B cell (primary cell): ENCODE data around the gene KRTAP5-1. TPM values are rescaled to one million over a fixed set of nuclear protein-coding genes. Genes with fewer than 3 reads are reported as not detected.

Experiments
- ATAC-seq: fragments of 200-7000 bp; cut with Tn5 transposase; one replicate; pipeline ENCODE4 v1.10.0; 2021; ENCODE audit warnings: low read depth, mild to moderate bottlenecking, moderate number of reproducible peaks, moderate library complexity
- CTCF ChIA-PET: fragments of 350-600 bp; sonication (Branson Sonifier 250); formaldehyde crosslinking; loops from one replicate; lab custom pipeline; 2021; ENCODE audit warnings: antibody characterized with exemption, inconsistent platforms; lab: Charles Lee
- POLR2A ChIA-PET: fragments of 350-600 bp; sonication (Branson Sonifier 250); formaldehyde crosslinking; loops from one replicate; lab custom pipeline; 2021; ENCODE audit warnings: antibody characterized with exemption; lab: Charles Lee
- DNase-seq: peaks from one replicate; pipeline ENCODE4 v3.0.0; 2013
- H2AFZ ChIP-seq: 2 replicates; pipeline ENCODE4 v1.6.1; 2012; ENCODE audit warnings: mild to moderate bottlenecking, low read depth, low read length; ENCODE audit not compliant: insufficient read depth, poor library complexity, severe bottlenecking
- H3K27ac ChIP-seq, 2 donors: 1 replicate in 1 of 2; 2 replicates in 1 of 2; pipeline ENCODE4 v1.5.1; 2012 to 2013; ENCODE audit warnings: low read length in 2 of 2, mild to moderate bottlenecking in 2 of 2, moderate library complexity in 1 of 2
- H3K27me3 ChIP-seq, 4 experiments: fragments of 200-600 bp in 1 of 4; sonication (generic) in 1 of 4; replicated peaks in 1 of 4; 1 replicate in 2 of 4; 2 replicates in 2 of 4; pipeline versions ENCODE4 v1.6.1 to v1.7.0; 2013 to 2016; ENCODE audit warnings: low read length in 3 of 4, mild to moderate bottlenecking in 2 of 4, mixed read lengths in 1 of 4, moderate library complexity in 1 of 4; ENCODE audit not compliant: insufficient read depth in 4 of 4, control insufficient read depth in 3 of 4; ENCODE audit errors: control extremely low read depth in 1 of 4
- H3K36me3 ChIP-seq, 2 experiments: replicated peaks in 1 of 2; 1 replicate in 1 of 2; 2 replicates in 1 of 2; pipeline versions ENCODE4 v1.6.1 to v1.7.1; 2013; ENCODE audit warnings: low read length in 1 of 2; ENCODE audit not compliant: insufficient read depth in 2 of 2, control insufficient read depth in 1 of 2; ENCODE audit errors: control extremely low read depth in 1 of 2, extremely low read depth in 1 of 2
- H3K4me1 ChIP-seq, 2 donors: fragments of 200-600 bp in 1 of 2; sonication (generic) in 1 of 2; 1 replicate in 1 of 2; 2 replicates in 1 of 2; pipeline versions ENCODE4 v1.5.1 to v1.6.1; 2013 to 2017; ENCODE audit warnings: low read length in 2 of 2; ENCODE audit not compliant: control insufficient read depth in 2 of 2, insufficient read depth in 2 of 2
- H3K4me2 ChIP-seq: replicated peaks from 2 replicates; pipeline ENCODE3; 2012; ENCODE audit warnings: mild to moderate bottlenecking, low read depth, low read length; ENCODE audit not compliant: poor library complexity, severe bottlenecking
- H3K4me3 ChIP-seq, 5 experiments: fragments of 200-600 bp in 1 of 5; sonication (generic) in 1 of 5; 1 replicate in 3 of 5; 2 replicates in 2 of 5; pipeline versions ENCODE4 v1.5.1 to v1.7.0; 2011 to 2016; ENCODE audit warnings: low read length in 4 of 5, mild to moderate bottlenecking in 4 of 5, low read depth in 2 of 5, control low read depth in 1 of 5, moderate library complexity in 1 of 5; ENCODE audit not compliant: insufficient read depth in 1 of 5; ENCODE audit errors: control extremely low read depth in 1 of 5, extremely low read depth in 1 of 5
- H3K79me2 ChIP-seq: fragments of 200-600 bp; sonication (generic); one replicate; pipeline ENCODE4 v1.6.0; 2016; ENCODE audit warnings: low read length; ENCODE audit not compliant: control insufficient read depth, insufficient read depth
- H3K9ac ChIP-seq: fragments of 200-600 bp; sonication (generic); 2 replicates; pipeline ENCODE4 v1.6.1; 2017; ENCODE audit warnings: mild to moderate bottlenecking, low read length, moderate library complexity
- H3K9me3 ChIP-seq, 3 donors: one replicate each; pipeline versions ENCODE4 v1.6.1 to v1.7.1; 2013; ENCODE audit warnings: low read length in 2 of 3; ENCODE audit not compliant: control insufficient read depth in 2 of 3, insufficient read depth in 1 of 3; ENCODE audit errors: control extremely low read depth in 1 of 3
- H4K20me1 ChIP-seq: 2 replicates; pipeline ENCODE4 v1.6.0; 2012; ENCODE audit warnings: mild to moderate bottlenecking, low read length; ENCODE audit not compliant: insufficient read depth, control insufficient read depth, poor library complexity, severe bottlenecking
- H3K27ac Mint-ChIP-seq: one replicate; pipeline ENCODE4 v1.8.0; 2021; ENCODE audit warnings: mixed read lengths
- H3K27me3 Mint-ChIP-seq: one replicate; pipeline ENCODE4 v1.8.0; 2021; ENCODE audit warnings: mixed read lengths
- H3K4me1 Mint-ChIP-seq: one replicate; pipeline ENCODE4 v1.8.0; 2021; ENCODE audit warnings: mixed read lengths
- H3K4me3 Mint-ChIP-seq: one replicate; pipeline ENCODE4 v1.8.0; 2021; ENCODE audit warnings: mixed read lengths
- H3K9me3 Mint-ChIP-seq: one replicate; pipeline ENCODE4 v1.8.0; 2022; ENCODE audit warnings: mixed read lengths; ENCODE audit not compliant: insufficient read depth
- EZH2 ChIP-seq: IDR thresholded peaks from 2 replicates; pipeline ENCODE4 v1.6.1; 2012; ENCODE audit warnings: borderline replicate concordance, low read depth, mild to moderate bottlenecking, moderate library complexity, low read length; ENCODE audit not compliant: insufficient read depth, poor library complexity, severe bottlenecking
- WGBS: methylation state at CpG from one replicate; pipeline ENCODE4 v1.1.5; 2013; ENCODE audit warnings: missing lambda C conversion rate; ENCODE audit not compliant: insufficient coverage; 5-methylcytosine and 5-hydroxymethylcytosine counted together
- intact Hi-C: fragments of 100-400 bp; cut with micrococcal nuclease; formaldehyde crosslinking; loops from one replicate; pipeline ENCODE4 v1.10.0; 2022
- polyA plus RNA-seq: library from polyadenylated mRNA; depleted of rRNA; stranded (reverse); fragments of >200 nt; gene quantifications from 2 replicates; pipeline ENCODE4 v1.2.3, GENCODE V29; 2012
- total RNA-seq, 2 donors: library from RNA; stranded (reverse); fragments of 120-200 nt in 1 of 2; gene quantifications; 1 replicate in 1 of 2; 2 replicates in 1 of 2; pipeline versions ENCODE4 v1.2.3 to v1.2.4, GENCODE V29; 2013 to 2022
- TF ChIP-seq, protein P1 (sequence below): fragments of 200-600 bp; IDR thresholded peaks from one replicate; pipeline ENCODE4 v1.8.0; 2022; ENCODE audit warnings: antibody characterized with exemption, mild to moderate bottlenecking

Gene KRTAP5-1
- total and polyA plus RNA-seq, 2 donors (not counting 1 experiment from before 2014, with no cell fraction given) = not detected

DNA sequence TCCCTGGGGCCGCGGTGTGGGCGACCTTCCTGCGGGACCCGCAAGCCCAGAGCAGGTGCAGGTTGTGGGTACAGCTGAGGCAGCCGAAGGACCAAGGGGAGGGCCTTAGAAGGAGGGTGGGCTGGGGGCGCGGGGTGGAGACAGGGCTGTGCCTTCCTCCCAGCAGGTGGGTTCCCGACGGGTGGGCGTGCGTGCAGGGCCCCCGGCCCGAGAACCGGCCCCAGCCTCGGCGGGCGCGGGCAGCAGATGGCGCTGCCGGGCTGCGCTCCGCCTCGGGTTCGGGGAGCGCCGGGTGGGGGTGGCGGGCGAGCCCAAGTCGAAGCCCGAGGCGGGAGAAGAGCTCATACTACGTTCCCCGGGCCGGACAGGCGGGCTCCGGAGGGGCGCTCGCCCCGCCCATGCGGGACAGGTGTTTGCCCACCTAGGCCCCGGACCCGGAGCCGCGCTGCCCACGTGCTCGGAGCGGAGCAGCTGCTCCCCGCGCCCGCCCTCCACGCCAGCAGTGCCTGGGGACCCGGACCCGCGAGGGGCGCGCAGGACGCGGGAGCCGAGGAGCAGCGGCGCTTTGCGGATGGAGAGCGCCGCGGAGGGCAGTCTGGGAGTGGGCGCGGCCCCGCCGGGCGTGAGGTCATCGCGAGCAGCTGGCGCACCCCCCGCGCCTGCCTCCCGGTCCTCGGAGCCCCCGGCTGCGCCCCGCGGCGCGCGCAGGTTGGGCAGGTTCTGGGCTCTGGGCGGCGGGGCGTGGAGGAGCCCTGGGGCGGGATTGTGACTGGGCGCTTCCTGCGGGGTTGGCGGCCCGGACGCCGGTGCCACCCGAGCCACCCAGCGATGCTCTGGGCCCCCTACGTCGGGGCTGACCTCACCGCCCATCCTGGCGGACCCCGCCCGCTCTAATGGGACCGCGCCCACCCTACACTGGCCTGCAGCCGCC lies 38.3 kb downstream of the KRTAP5-1 start:
- no peak overlapping the region for H3K27ac Mint-ChIP-seq
- Histone ChIP-seq H3K4me2 (peak overlapping the region; percentile 95), H3K9ac (peak overlapping the region; percentile 54), H3K79me2 (no peaks in the 10 kb centered on the region), H3K4me3 (peak overlapping the region in 3 of 5 experiments; percentile 36 to 59 (median 47)), H2AFZ (peak overlapping the region; percentile 58), H3K27ac (no peak overlapping the region), H4K20me1 (peaks cover 8% of the 10 kb centered on the region), H3K36me3 (no peaks in the 10 kb centered on the region), H3K4me1 (peaks cover 23 to 27% of the 10 kb centered on the region in 2 donors), H3K9me3 (peaks cover 0 to 10% (median 0%) of the 10 kb centered on the region in 3 donors), H3K27me3 (peaks cover 0 to 57% (median 17%) of the 10 kb centered on the region in 4 experiments)
- TF ChIP-seq, protein P1, sequence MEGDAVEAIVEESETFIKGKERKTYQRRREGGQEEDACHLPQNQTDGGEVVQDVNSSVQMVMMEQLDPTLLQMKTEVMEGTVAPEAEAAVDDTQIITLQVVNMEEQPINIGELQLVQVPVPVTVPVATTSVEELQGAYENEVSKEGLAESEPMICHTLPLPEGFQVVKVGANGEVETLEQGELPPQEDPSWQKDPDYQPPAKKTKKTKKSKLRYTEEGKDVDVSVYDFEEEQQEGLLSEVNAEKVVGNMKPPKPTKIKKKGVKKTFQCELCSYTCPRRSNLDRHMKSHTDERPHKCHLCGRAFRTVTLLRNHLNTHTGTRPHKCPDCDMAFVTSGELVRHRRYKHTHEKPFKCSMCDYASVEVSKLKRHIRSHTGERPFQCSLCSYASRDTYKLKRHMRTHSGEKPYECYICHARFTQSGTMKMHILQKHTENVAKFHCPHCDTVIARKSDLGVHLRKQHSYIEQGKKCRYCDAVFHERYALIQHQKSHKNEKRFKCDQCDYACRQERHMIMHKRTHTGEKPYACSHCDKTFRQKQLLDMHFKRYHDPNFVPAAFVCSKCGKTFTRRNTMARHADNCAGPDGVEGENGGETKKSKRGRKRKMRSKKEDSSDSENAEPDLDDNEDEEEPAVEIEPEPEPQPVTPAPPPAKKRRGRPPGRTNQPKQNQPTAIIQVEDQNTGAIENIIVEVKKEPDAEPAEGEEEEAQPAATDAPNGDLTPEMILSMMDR = peak; percentile 77
- peak; percentile 31 for TF ChIP-seq EZH2
- no peaks in the 10 kb centered on the region for H3K9me3 Mint-ChIP-seq
- ATAC-seq (peak; percentile 63), DNase-seq (peak; percentile 74)
- intact Hi-C loops = loop anchor here (1.0 kb wide), 1 partner anchor 28 kb away; no protein-coding TSS in a partner anchor
- peaks cover 12% of the 10 kb centered on the region for H3K27me3 Mint-ChIP-seq
- H3K4me3 Mint-ChIP-seq = peak overlapping the region; percentile 78
- 2% methylated on average over 106 of the region's 106 CpGs for WGBS
- CTCF ChIA-PET = interaction anchor here (0.6 to 2.7 kb wide), 21 partner anchors 9 to 606 kb away, joined by 3 to 60 read pairs (median 4); partner anchors contain the start of gene KRTAP5-5
- POLR2A ChIA-PET = interaction anchor here (0.6 to 2.2 kb wide), 2 partner anchors 9 to 27 kb away, joined by 3 to 9 read pairs; no protein-coding TSS in a partner anchor
- peaks cover 16% of the 10 kb centered on the region for H3K4me1 Mint-ChIP-seq
